CD14-positive monocyte (primary cell): Measurements from ENCODE around the gene SNX25. TPM values are rescaled to one million over a fixed set of nuclear protein-coding genes. Genes with fewer than 3 reads are reported as not detected.

Experiments used
- DNase-seq, 3 donors: peaks; one replicate each; pipeline ENCODE4 v3.0.0-alpha.2; 2011 to 2022
- H2AFZ ChIP-seq: 2 replicates; pipeline ENCODE4 v1.6.0; 2012; ENCODE audit warnings: mild to moderate bottlenecking, low read depth, low read length, inconsistent platforms; ENCODE audit not compliant: insufficient read depth, poor library complexity, severe bottlenecking
- H3K27ac ChIP-seq, 2 donors: 1 replicate in 1 of 2; 2 replicates in 1 of 2; pipeline ENCODE4 v1.5.1; 2012 to 2013; ENCODE audit warnings: low read length in 2 of 2, control low read depth in 1 of 2, inconsistent platforms in 1 of 2, low read depth in 1 of 2, mild to moderate bottlenecking in 1 of 2
- H3K27me3 ChIP-seq, 2 donors: one replicate each; pipeline versions ENCODE4 v1.6.0 to v1.6.1; 2011 to 2013; ENCODE audit warnings: low read length in 2 of 2; ENCODE audit not compliant: control insufficient read depth in 2 of 2, insufficient read depth in 2 of 2
- H3K36me3 ChIP-seq, 2 donors: replicated peaks in 1 of 2; 1 replicate in 1 of 2; 2 replicates in 1 of 2; pipeline versions ENCODE4 v1.5.1 to v1.6.1; 2012 to 2013; ENCODE audit warnings: low read length in 2 of 2, control low read depth in 1 of 2, inconsistent platforms in 1 of 2, mild to moderate bottlenecking in 1 of 2; ENCODE audit not compliant: insufficient read depth in 2 of 2, control insufficient read depth in 1 of 2
- H3K4me1 ChIP-seq, 2 donors: 1 replicate in 1 of 2; 2 replicates in 1 of 2; pipeline versions ENCODE4 v1.5.1 to v1.6.1; 2012 to 2013; ENCODE audit warnings: low read length in 2 of 2, control low read depth in 1 of 2, inconsistent platforms in 1 of 2, mild to moderate bottlenecking in 1 of 2, moderate library complexity in 1 of 2; ENCODE audit not compliant: insufficient read depth in 2 of 2, control insufficient read depth in 1 of 2
- H3K4me2 ChIP-seq: replicated peaks from 2 replicates; pipeline ENCODE3; 2012; ENCODE audit warnings: low read length, moderate library complexity, mild to moderate bottlenecking; ENCODE audit not compliant: poor library complexity, severe bottlenecking; ENCODE audit errors: extremely low read depth
- H3K4me3 ChIP-seq, 3 experiments: fragments of 200-600 bp in 1 of 3; sonication (generic) in 1 of 3; replicated peaks in 1 of 3; 1 replicate in 2 of 3; 2 replicates in 1 of 3; pipeline ENCODE4 v1.5.1; 2011 to 2013; ENCODE audit warnings: low read length in 3 of 3, mild to moderate bottlenecking in 3 of 3, control low read depth in 2 of 3, low read depth in 2 of 3, inconsistent platforms in 1 of 3, moderate library complexity in 1 of 3
- H3K79me2 ChIP-seq: 2 replicates; pipeline ENCODE4 v1.6.0; 2012; ENCODE audit warnings: mild to moderate bottlenecking, control low read depth, inconsistent platforms, low read length, moderate library complexity; ENCODE audit not compliant: insufficient read depth
- H3K9ac ChIP-seq: 2 replicates; pipeline ENCODE4 v1.6.0; 2017; ENCODE audit warnings: low read length, mild to moderate bottlenecking; ENCODE audit not compliant: insufficient read depth, poor library complexity, severe bottlenecking
- H3K9me3 ChIP-seq, 2 donors: replicated peaks in 1 of 2; 1 replicate in 1 of 2; 2 replicates in 1 of 2; pipeline versions ENCODE4 v1.5.1 to v1.6.1; 2012 to 2013; ENCODE audit warnings: low read length in 2 of 2, control low read depth in 1 of 2; ENCODE audit not compliant: control insufficient read depth in 1 of 2, insufficient read depth in 1 of 2
- H4K20me1 ChIP-seq: 2 replicates; pipeline ENCODE4 v1.6.0; 2012; ENCODE audit warnings: mild to moderate bottlenecking, low read length, control low read depth, moderate library complexity; ENCODE audit not compliant: insufficient read depth
- H3K27ac Mint-ChIP-seq, 7 donors: one replicate each; pipeline ENCODE4 v1.8.0; 2020; ENCODE audit warnings: mild to moderate bottlenecking in 7 of 7, mixed read lengths in 7 of 7, moderate library complexity in 6 of 7, inconsistent platforms in 2 of 7
- H3K27me3 Mint-ChIP-seq, 3 donors: one replicate each; pipeline ENCODE4 v1.8.0; 2021 to 2022; ENCODE audit warnings: low read depth in 3 of 3, mild to moderate bottlenecking in 3 of 3, mixed read lengths in 3 of 3, moderate library complexity in 3 of 3, inconsistent platforms in 1 of 3
- H3K36me3 Mint-ChIP-seq, 2 donors: one replicate each; pipeline ENCODE4 v1.8.0; 2020; ENCODE audit warnings: mixed read lengths in 2 of 2, inconsistent platforms in 1 of 2, mild to moderate bottlenecking in 1 of 2
- H3K4me1 Mint-ChIP-seq: one replicate; pipeline ENCODE4 v1.8.0; 2020; ENCODE audit warnings: mild to moderate bottlenecking, mixed read lengths
- H3K4me3 Mint-ChIP-seq, 2 donors: one replicate each; pipeline ENCODE4 v1.8.0; 2020; ENCODE audit warnings: mild to moderate bottlenecking in 2 of 2, mixed read lengths in 2 of 2, moderate library complexity in 1 of 2
- H3K9me3 Mint-ChIP-seq, 7 donors: one replicate each; pipeline ENCODE4 v1.8.0; 2020 to 2022; ENCODE audit warnings: mixed read lengths in 7 of 7, mild to moderate bottlenecking in 6 of 7, moderate library complexity in 6 of 7, inconsistent platforms in 2 of 7
- WGBS: methylation state at CpG from one replicate; pipeline ENCODE4 v1.1.5; 2013; ENCODE audit warnings: missing lambda C conversion rate; ENCODE audit not compliant: insufficient coverage; 5-methylcytosine and 5-hydroxymethylcytosine counted together
- intact Hi-C, 2 donors: fragments of 100-400 bp; cut with micrococcal nuclease; formaldehyde crosslinking; loops; one replicate each; pipeline versions ENCODE4 v1.15.0 to v1.15.1; 2023
- polyA plus RNA-seq, 3 donors: library from polyadenylated mRNA; depleted of rRNA in 1 of 3; unstranded in 2 of 3; stranded (reverse) in 1 of 3; fragments of 300-500 nt in 2 of 3; fragments of >200 nt in 1 of 3; fragmentation: Illumina TruSeq in 2 of 3; gene quantifications; 1 replicate in 2 of 3; 2 replicates in 1 of 3; pipeline ENCODE4 v1.2.3, GENCODE V29; 2012 to 2021
- TF ChIP-seq, protein P1 (sequence below): fragments of 200-600 bp; IDR thresholded peaks from one replicate; pipeline ENCODE4 v1.8.0; 2022; ENCODE audit warnings: antibody characterized with exemption, mild to moderate bottlenecking

SNX25 gene
- polyA plus RNA-seq, 3 donors = 0.31 to 0.40 (median 0.36) TPM

DNA sequence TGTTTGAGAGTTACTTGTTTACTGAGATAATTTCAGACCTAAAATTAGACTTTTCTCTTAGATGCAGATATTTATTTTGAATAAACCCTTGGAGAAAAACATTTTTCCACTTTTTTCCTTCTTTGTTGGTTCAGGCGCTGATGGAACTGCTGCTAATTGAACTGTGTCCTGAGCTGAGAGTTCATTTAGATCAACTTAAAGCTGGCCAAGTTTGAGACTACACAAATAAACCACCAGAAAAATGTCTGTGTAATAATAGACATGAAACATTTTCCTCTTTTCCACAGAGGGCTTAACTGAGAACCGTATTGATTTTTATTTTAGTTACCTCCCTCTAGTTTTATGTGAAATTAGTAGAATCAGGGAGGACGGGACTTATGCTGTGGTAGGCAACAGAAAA lies 153.9 kb downstream of the SNX25 start:
- Mint-ChIP-seq H3K4me3 (no peak overlapping the region), H3K27me3 (peaks cover 0 to 7% (median 3%) of the 10 kb centered on the region in 3 donors), H3K27ac (no peak overlapping the region), H3K4me1 (no peaks in the 10 kb centered on the region), H3K36me3 (no peaks in the 10 kb centered on the region), H3K9me3 (peaks cover 0 to 3% (median 0%) of the 10 kb centered on the region in 7 donors)
- Histone ChIP-seq H3K27ac (no peak overlapping the region), H3K4me1 (no peaks in the 10 kb centered on the region), H3K79me2 (no peaks in the 10 kb centered on the region), H3K9me3 (no peaks in the 10 kb centered on the region), H3K4me3 (no peak overlapping the region), H4K20me1 (no peaks in the 10 kb centered on the region), H3K9ac (no peak overlapping the region), H2AFZ (no peak overlapping the region), H3K36me3 (no peaks in the 10 kb centered on the region), H3K27me3 (no peaks in the 10 kb centered on the region), H3K4me2 (no peak overlapping the region)
- intact Hi-C loops = no loop called here
- TF ChIP-seq, protein P1, sequence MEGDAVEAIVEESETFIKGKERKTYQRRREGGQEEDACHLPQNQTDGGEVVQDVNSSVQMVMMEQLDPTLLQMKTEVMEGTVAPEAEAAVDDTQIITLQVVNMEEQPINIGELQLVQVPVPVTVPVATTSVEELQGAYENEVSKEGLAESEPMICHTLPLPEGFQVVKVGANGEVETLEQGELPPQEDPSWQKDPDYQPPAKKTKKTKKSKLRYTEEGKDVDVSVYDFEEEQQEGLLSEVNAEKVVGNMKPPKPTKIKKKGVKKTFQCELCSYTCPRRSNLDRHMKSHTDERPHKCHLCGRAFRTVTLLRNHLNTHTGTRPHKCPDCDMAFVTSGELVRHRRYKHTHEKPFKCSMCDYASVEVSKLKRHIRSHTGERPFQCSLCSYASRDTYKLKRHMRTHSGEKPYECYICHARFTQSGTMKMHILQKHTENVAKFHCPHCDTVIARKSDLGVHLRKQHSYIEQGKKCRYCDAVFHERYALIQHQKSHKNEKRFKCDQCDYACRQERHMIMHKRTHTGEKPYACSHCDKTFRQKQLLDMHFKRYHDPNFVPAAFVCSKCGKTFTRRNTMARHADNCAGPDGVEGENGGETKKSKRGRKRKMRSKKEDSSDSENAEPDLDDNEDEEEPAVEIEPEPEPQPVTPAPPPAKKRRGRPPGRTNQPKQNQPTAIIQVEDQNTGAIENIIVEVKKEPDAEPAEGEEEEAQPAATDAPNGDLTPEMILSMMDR = no peak
- WGBS = no CpG with 5 or more reads among the region's 3 CpGs
- no peak for DNase-seq

DNA sequence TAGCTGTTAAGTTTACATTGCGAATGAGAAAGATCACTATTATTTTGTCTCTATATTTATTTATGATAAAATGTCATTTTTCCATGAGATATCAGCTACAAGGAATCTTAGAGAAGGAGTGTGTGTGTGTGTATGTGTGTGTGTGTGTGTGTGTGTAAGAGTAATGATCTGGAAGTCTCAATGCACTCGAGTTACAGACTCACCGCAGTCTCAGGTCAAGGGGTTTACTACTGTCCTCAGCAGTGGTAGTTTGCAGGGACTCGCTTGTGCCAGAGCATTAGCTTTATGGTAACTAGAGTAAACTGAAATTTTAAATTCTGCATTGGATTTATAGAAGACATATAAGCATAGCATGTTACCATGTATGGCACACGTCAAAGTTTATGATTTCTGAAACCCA lies 155.5 kb downstream of the SNX25 start:
- H3K4me3 ChIP-seq = no peak overlapping the region
- no peak overlapping the region for H3K27ac Mint-ChIP-seq
- H3K9ac ChIP-seq = no peak overlapping the region
- H3K9me3 Mint-ChIP-seq = peaks cover 0 to 4% (median 0%) of the 10 kb centered on the region in 7 donors
- no peaks in the 10 kb centered on the region for H3K36me3 Mint-ChIP-seq
- no peak overlapping the region for H2AFZ ChIP-seq
- TF ChIP-seq, protein P1 = no peak
- H3K4me1 Mint-ChIP-seq = no peaks in the 10 kb centered on the region
- no peaks in the 10 kb centered on the region for H3K79me2 ChIP-seq
- 80% methylated on average over 1 of the region's 5 CpGs for WGBS
- no peaks in the 10 kb centered on the region for H3K27me3 ChIP-seq
- H4K20me1 ChIP-seq = no peaks in the 10 kb centered on the region
- intact Hi-C loops = no loop called here
- H3K27ac ChIP-seq = no peak overlapping the region
- DNase-seq = no peak
- H3K9me3 ChIP-seq = no peaks in the 10 kb centered on the region
- H3K4me3 Mint-ChIP-seq = no peak overlapping the region
- H3K36me3 ChIP-seq = no peaks in the 10 kb centered on the region
- H3K4me2 ChIP-seq = no peak overlapping the region
- H3K27me3 Mint-ChIP-seq = peaks cover 0 to 7% (median 0%) of the 10 kb centered on the region in 3 donors
- H3K4me1 ChIP-seq = no peaks in the 10 kb centered on the region
